IPS-NIHi7 (cell line): ENCODE results near the gene TRIM41.
"Not testable (repeated sequence)": the region's sequence is repeated elsewhere in the genome, so short reads cannot be mapped to it uniquely, and the experiment has no call there.

Source experiments
- DNase-seq: peaks from one replicate; pipeline ENCODE4 v3.0.0; 2012; ENCODE audit warnings: mixed read lengths; ENCODE audit errors: extremely low spot score

Gene TRIM41

DNA sequence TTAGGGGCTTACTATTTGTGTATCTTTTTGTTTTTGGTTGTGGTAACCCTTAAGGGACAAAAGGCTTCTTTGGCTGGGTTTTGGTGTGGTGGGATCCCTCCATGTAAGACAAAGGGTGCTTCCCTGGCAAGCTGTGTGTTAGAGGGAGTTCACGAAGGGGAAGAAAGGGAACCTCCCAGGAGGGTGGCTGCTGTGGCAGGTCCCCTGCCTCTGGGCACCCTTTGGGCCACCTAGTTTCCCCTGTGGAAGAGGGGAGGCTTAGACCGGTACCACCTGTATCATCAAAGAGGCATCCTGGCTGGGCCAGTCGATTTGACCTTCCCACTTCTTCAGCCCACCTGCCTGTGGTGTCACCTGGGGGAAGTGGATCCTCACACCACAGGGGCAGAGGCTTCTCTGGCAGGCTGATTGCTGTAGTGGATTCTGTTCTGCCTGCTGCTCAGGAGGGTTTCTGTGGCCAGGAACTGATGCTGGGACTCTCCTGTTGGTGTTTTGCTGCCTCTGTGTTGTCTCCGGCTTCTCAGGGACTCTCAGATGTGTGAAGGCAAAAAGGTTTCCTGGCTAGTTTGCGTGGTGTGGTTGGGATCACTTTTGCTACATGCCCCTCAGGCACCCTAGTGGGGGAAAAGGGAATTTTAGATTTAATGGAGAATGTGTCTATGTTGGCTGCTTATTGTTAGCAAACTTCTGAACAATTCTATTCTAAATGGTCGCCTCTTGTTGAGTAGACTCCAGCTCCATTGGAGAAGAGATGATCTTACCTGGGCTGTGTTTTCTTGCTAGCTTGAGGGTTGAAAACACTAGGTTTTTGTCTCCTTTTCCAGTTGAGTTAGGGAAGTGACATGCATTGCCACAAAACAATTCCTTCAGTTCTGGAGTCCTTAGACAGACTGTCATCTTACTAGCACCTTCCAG, 61.0 kb downstream of the TRIM41 start:
- not testable (repeated sequence) for DNase-seq
